OCI-LY1 (cell line): Measurements from ENCODE around the gene PCYT1A.

Experiments
- H2AFZ ChIP-seq: fragments of 200-600 bp; sonication (generic), shearing (Covaris generic); 2 replicates; pipeline ENCODE4 v1.6.0; 2014; ENCODE audit warnings: antibody characterized with exemption, mild to moderate bottlenecking, low read length
- H3F3A ChIP-seq: fragments of 200-600 bp; sonication (generic), shearing (Covaris generic); 2 replicates; pipeline ENCODE4 v1.6.0; 2014; ENCODE audit warnings: mild to moderate bottlenecking, antibody characterized with exemption, low read length, moderate library complexity; ENCODE audit not compliant: insufficient read depth
- H3K27ac ChIP-seq: fragments of 200-600 bp; sonication (generic); 2 replicates; pipeline ENCODE4 v1.5.1; 2014; ENCODE audit warnings: low read length, mixed run types, mild to moderate bottlenecking, low read depth; ENCODE audit not compliant: poor library complexity, severe bottlenecking
- H3K27me3 ChIP-seq: fragments of 200-600 bp; sonication (generic); 2 replicates; pipeline ENCODE4 v1.6.0; 2014; ENCODE audit warnings: antibody characterized with exemption, mild to moderate bottlenecking, low read length, moderate library complexity; ENCODE audit not compliant: insufficient read depth
- H3K36me3 ChIP-seq: fragments of 200-600 bp; sonication (generic); 2 replicates; pipeline ENCODE4 v1.6.1; 2014; ENCODE audit warnings: mild to moderate bottlenecking, antibody characterized with exemption, low read length, moderate library complexity, mixed read lengths; ENCODE audit not compliant: insufficient read depth
- H3K4me1 ChIP-seq: fragments of 200-600 bp; sonication (generic); 2 replicates; pipeline ENCODE4 v1.5.1; 2014; ENCODE audit warnings: mild to moderate bottlenecking, low read length, moderate library complexity; ENCODE audit not compliant: insufficient read depth, severe bottlenecking
- H3K4me2 ChIP-seq: fragments of 200-600 bp; sonication (generic), shearing (Covaris generic); 2 replicates; pipeline ENCODE4 v1.6.1; 2014; ENCODE audit warnings: low read length
- H3K4me3 ChIP-seq: fragments of 200-600 bp; sonication (generic); 2 replicates; pipeline ENCODE4 v1.5.1; 2014; ENCODE audit warnings: low read length, low read depth, mild to moderate bottlenecking, mixed read lengths; ENCODE audit not compliant: poor library complexity, severe bottlenecking
- H3K79me2 ChIP-seq: fragments of 200-600 bp; shearing (Covaris generic); 2 replicates; pipeline ENCODE4 v1.6.1; 2016; ENCODE audit warnings: mixed run types, low read length, mixed read lengths; ENCODE audit not compliant: insufficient read depth
- H3K9ac ChIP-seq: fragments of 200-600 bp; sonication (generic), shearing (Covaris generic); 2 replicates; pipeline ENCODE4 v1.6.1; 2014; ENCODE audit warnings: mild to moderate bottlenecking, low read length, mixed read lengths
- H3K9me2 ChIP-seq: fragments of 200-600 bp; sonication (generic), shearing (Covaris generic); 2 replicates; pipeline ENCODE4 v1.6.1; 2014; ENCODE audit warnings: low read depth, mild to moderate bottlenecking, low read length, mixed read lengths
- H3K9me3 ChIP-seq: fragments of 200-600 bp; shearing (Covaris generic); 2 replicates; pipeline ENCODE4 v1.6.1; 2014; ENCODE audit warnings: low read length, mixed read lengths
- H4K20me1 ChIP-seq: fragments of 200-600 bp; sonication (generic), shearing (Covaris generic); 2 replicates; pipeline ENCODE4 v1.6.0; 2016; ENCODE audit warnings: mild to moderate bottlenecking, low read length; ENCODE audit not compliant: insufficient read depth
- CTCF ChIP-seq: fragments of 200-600 bp; sonication (generic), shearing (Covaris generic); IDR thresholded peaks from 2 replicates; pipeline ENCODE4 v1.5.1; 2017; ENCODE audit warnings: mild to moderate bottlenecking, antibody characterized with exemption, low read length, moderate library complexity, mixed read lengths
- EZH2 ChIP-seq: fragments of 200-600 bp; sonication (generic), shearing (Covaris generic); IDR thresholded peaks from 2 replicates; pipeline ENCODE4 v1.8.0; 2017; ENCODE audit warnings: borderline replicate concordance, mixed run types, mild to moderate bottlenecking, antibody characterized with exemption, low read length, moderate library complexity, mixed read lengths

Gene PCYT1A

DNA sequence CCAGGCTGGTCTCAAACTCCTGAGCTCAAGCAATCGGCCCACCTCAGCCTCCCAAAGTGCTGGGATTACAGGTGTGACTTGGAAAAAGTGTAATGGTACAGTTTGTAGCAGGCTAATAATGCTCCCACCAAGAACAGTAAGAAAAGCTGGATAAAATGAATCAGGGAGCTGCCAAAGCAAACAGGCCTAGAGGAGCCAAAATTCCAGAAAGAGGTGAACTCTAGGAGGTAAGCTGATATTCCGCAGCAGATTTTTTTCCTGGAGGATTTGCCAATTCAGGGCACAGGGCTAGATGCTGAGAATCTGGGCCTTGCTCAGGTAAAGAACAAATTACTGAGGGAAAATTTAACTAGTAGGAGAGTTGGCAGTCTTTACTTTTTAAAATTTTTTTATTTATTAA is 11.0 kb upstream of the PCYT1A start:
- Histone ChIP-seq H3K36me3 (no peaks in the 10 kb centered on the region; the same call in 1 of the 2 replicates), H3K4me3 (no peak overlapping the region), H3K9me2 (no peaks in the 10 kb centered on the region), H4K20me1 (no peaks in the 10 kb centered on the region), H3K4me1 (peaks cover 4% of the 10 kb centered on the region), H3K9me3 (no peaks in the 10 kb centered on the region), H3K27me3 (no peaks in the 10 kb centered on the region), H3F3A (peaks cover 3% of the 10 kb centered on the region; the same call in 1 of the 2 replicates), H2AFZ (no peak overlapping the region), H3K79me2 (no peaks in the 10 kb centered on the region), H3K27ac (no peak overlapping the region), H3K4me2 (no peak overlapping the region), H3K9ac (no peak overlapping the region)
- no peak for TF ChIP-seq CTCF
- no peak for TF ChIP-seq EZH2

- no peaks in the 10 kb centered on the region for H3K36me3 ChIP-seq
- no peak overlapping the region for H2AFZ ChIP-seq
- no peaks in the 10 kb centered on the region for H3K9me2 ChIP-seq
- peaks cover 23% of the 10 kb centered on the region for H3K4me1 ChIP-seq
- H3F3A ChIP-seq, result peaks cover 7% of the 10 kb centered on the region; the same call in 1 of the 2 replicates
- H3K4me2 ChIP-seq, result peak overlapping the region; percentile 8; the same call in 1 of the 2 replicates
- H3K9ac ChIP-seq, result 0 out of 2 replicates have a peak overlapping the region, but pooled peaks have one; percentile 8
- H4K20me1 ChIP-seq, result no peaks in the 10 kb centered on the region
- H3K27me3 ChIP-seq, result no peaks in the 10 kb centered on the region
- H3K9me3 ChIP-seq, result no peaks in the 10 kb centered on the region
- TF ChIP-seq CTCF (peak; percentile 23; the same call in 1 of the 2 replicates), EZH2 (no peak)
- no peak overlapping the region for H3K27ac ChIP-seq
- no peak overlapping the region for H3K4me3 ChIP-seq
- H3K79me2 ChIP-seq, result no peaks in the 10 kb centered on the region
These were observed 4.9 kb upstream of the PCYT1A start for GRCh38 chr3:196292286-196292923.

- H3F3A ChIP-seq, result peaks cover 3% of the 10 kb centered on the region; the same call in 1 of the 2 replicates
- no peaks in the 10 kb centered on the region for H4K20me1 ChIP-seq
- peak overlapping the region; percentile 81 for H3K4me3 ChIP-seq
- H3K9me3 ChIP-seq, result no peaks in the 10 kb centered on the region
- no peaks in the 10 kb centered on the region for H3K9me2 ChIP-seq
- H3K36me3 ChIP-seq, result no peaks in the 10 kb centered on the region
- H3K9ac ChIP-seq, result peak overlapping the region; percentile 84
- no peaks in the 10 kb centered on the region for H3K79me2 ChIP-seq
- peaks cover 37% of the 10 kb centered on the region for H3K4me1 ChIP-seq
- peak overlapping the region; percentile 30 for H3K27ac ChIP-seq
- peak overlapping the region; percentile 7; the same call in 1 of the 2 replicates for H2AFZ ChIP-seq
- H3K27me3 ChIP-seq, result no peaks in the 10 kb centered on the region
- TF ChIP-seq EZH2 (no peak), CTCF (no peak)
- H3K4me2 ChIP-seq, result peak overlapping the region; percentile 85
These were observed 575 bp upstream of the PCYT1A start for GRCh38 chr3:196288141-196288460.
